ENCODE results near the gene VDAC1.

Gene VDAC1

DNA sequence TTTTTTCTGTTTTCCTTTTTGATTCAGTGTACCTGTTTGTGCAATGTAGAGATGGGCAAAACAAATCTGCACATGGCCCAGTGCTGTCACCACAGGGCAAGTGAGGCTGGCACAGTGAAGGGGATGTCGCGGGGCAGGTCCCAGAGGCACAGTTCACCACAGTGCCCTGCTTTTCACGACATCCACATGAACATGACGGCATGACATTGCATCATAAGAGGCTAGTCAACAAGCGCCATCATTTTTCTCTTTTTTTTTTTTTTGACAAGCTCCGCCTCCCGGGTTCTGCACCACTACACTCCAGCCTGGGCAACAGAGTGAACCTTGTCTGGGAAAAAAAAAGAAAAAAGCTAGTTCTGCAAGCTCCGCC, 42.9 kb upstream of the VDAC1 start:
- no peaks in the 10 kb centered on the region for H3K9me3 Mint-ChIP-seq

DNA sequence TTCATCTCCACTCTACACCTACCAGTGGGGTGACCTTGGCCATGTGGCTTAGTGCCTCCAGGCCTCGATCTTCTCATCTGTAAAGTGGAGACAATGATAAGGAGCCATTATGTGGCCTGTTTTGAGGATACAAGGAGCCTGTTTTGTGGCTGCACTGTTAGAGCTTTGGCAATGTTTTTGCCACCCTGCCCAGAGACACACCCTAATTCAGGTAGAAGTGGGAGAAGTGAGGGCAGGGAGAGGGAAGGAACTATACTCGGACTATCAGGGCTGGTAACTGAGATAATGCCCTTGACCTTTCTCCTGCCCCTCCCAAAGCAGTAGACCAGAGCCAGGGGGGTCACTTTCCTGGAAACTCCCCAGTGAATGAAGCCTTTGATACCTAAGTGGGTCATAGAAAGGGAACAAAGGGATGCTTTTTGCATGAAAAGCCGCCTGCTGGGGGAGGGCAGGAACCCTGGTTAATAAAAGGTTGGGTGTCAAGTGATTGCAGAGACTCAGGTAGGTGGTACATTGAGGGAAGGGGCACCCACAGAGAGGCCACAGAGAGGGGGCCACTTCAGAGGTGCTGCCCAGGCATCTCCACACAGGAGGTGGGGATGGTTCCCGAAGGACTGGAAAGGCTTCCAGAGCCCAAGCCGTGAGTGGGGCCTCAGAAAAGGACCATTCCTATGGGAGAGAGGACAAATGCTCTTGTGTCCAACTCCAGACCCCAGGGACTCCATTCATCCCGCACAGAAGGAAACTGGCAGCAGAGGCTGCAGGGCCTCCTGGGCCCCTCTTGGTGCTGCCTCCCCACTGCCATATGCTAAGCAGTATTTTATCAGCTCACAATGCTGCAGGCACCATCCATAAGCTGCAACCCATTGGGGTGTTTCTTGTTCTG, 42.3 kb upstream of the VDAC1 start:
- no peak overlapping the region for H3K4me3 Mint-ChIP-seq
- DNase-seq, result no peak
- H3K4me1 Mint-ChIP-seq, result peaks cover 9% of the 10 kb centered on the region
- no peaks in the 10 kb centered on the region for H3K27me3 Mint-ChIP-seq (ENCODE audit: low read depth, poor library complexity)
- H3K36me3 Mint-ChIP-seq (ENCODE audit: low read depth), result no peaks in the 10 kb centered on the region
- no peaks in the 10 kb centered on the region for H3K9me3 Mint-ChIP-seq
- H3K27ac Mint-ChIP-seq, result no peak overlapping the region
- TF ChIP-seq, protein P1, sequence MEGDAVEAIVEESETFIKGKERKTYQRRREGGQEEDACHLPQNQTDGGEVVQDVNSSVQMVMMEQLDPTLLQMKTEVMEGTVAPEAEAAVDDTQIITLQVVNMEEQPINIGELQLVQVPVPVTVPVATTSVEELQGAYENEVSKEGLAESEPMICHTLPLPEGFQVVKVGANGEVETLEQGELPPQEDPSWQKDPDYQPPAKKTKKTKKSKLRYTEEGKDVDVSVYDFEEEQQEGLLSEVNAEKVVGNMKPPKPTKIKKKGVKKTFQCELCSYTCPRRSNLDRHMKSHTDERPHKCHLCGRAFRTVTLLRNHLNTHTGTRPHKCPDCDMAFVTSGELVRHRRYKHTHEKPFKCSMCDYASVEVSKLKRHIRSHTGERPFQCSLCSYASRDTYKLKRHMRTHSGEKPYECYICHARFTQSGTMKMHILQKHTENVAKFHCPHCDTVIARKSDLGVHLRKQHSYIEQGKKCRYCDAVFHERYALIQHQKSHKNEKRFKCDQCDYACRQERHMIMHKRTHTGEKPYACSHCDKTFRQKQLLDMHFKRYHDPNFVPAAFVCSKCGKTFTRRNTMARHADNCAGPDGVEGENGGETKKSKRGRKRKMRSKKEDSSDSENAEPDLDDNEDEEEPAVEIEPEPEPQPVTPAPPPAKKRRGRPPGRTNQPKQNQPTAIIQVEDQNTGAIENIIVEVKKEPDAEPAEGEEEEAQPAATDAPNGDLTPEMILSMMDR (IDR thresholded peaks at IDR 0.05), result no peak

More for the DNA sequence above, 42.9 kb upstream of the VDAC1 start:
- H3K27ac Mint-ChIP-seq, result no peak overlapping the region
- H3K4me3 Mint-ChIP-seq, result no peak overlapping the region
- TF ChIP-seq, protein P1 (IDR thresholded peaks at IDR 0.05), result no peak
- DNase-seq, result no peak
- H3K27me3 Mint-ChIP-seq (ENCODE audit: low read depth, poor library complexity), result peaks cover 4% of the 10 kb centered on the region
- H3K36me3 Mint-ChIP-seq (ENCODE audit: low read depth), result no peaks in the 10 kb centered on the region
- H3K4me1 Mint-ChIP-seq, result peaks cover 14% of the 10 kb centered on the region

DNA sequence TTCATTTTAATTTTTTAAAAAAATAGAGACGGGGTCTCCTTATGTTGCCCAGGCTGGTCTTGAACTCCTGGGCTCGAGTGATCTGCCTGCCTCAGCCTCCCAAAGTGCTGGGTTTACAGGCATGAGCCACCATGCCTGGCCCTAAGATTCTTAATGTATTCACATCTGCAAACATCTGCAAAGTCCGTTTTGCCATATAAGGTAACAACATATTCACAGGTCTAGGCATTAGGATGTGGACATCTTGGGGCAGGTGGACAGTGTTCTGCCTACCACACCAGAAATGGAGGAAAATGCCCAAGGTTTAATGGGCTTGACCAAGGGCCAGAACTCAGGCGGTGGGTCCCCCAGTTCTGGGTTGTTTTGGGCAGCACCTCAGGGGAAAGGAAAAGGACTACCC, 41.6 kb upstream of the VDAC1 start:
- H3K27me3 Mint-ChIP-seq (ENCODE audit: low read depth, poor library complexity), result no peaks in the 10 kb centered on the region
- no peak overlapping the region for H3K4me3 Mint-ChIP-seq
- H3K27ac Mint-ChIP-seq, result no peak overlapping the region
- DNase-seq, result no peak
- no peaks in the 10 kb centered on the region for H3K36me3 Mint-ChIP-seq (ENCODE audit: low read depth)
- TF ChIP-seq, protein P1 (IDR thresholded peaks at IDR 0.05), result no peak
- no peaks in the 10 kb centered on the region for H3K9me3 Mint-ChIP-seq
- peaks cover 6% of the 10 kb centered on the region for H3K4me1 Mint-ChIP-seq

DNA sequence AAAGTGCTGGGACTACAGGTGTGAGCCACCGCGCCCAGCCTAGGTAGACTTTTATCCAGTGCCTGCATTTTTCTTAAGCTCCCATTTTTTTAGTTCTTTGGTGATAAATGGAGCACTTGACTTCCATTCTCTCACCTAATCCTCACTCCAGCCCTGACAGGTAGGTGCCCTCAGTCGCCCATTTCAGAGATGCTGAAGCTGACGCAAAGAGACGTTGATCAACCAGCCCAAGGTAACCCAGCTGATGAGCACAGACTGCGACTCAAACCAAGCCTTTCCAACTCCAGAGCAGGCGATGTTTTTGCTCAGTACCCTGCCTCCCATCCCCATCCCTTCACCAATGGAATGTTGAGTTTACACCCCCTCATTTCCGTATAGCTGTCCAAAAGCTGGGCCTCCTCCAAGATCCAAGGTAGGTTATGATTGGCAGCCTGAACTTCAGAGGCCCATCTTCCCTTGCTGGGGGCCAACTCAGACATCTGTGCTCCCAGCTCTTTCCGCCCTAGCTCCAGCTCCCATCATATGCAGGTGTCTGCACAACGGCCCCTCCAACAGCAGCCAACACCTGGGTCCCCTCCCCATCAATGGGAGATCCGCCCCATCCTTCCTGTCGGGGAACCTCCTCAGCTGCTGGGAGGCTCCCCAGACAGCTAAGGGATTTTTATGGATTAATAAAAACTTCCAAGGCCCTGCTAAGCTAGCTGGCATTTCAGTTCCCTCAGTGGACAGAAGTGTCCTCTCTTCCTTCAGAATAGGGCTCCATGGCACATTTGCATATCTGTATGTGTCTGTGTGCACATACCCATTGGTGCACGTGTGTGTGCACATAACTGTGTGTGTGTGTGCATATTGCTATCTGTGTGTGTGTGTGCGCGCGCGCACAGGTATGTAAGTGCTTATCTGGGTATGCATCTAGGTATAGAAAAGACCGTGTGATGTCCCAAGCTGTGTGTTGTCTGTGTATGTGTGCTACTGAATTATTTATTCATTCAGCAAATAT, 39.3 kb upstream of the VDAC1 start:
- H3K36me3 Mint-ChIP-seq (ENCODE audit: low read depth), result no peaks in the 10 kb centered on the region
- TF ChIP-seq, protein P1 (IDR thresholded peaks at IDR 0.05), result no peak
- no peaks in the 10 kb centered on the region for H3K4me1 Mint-ChIP-seq

DNA sequence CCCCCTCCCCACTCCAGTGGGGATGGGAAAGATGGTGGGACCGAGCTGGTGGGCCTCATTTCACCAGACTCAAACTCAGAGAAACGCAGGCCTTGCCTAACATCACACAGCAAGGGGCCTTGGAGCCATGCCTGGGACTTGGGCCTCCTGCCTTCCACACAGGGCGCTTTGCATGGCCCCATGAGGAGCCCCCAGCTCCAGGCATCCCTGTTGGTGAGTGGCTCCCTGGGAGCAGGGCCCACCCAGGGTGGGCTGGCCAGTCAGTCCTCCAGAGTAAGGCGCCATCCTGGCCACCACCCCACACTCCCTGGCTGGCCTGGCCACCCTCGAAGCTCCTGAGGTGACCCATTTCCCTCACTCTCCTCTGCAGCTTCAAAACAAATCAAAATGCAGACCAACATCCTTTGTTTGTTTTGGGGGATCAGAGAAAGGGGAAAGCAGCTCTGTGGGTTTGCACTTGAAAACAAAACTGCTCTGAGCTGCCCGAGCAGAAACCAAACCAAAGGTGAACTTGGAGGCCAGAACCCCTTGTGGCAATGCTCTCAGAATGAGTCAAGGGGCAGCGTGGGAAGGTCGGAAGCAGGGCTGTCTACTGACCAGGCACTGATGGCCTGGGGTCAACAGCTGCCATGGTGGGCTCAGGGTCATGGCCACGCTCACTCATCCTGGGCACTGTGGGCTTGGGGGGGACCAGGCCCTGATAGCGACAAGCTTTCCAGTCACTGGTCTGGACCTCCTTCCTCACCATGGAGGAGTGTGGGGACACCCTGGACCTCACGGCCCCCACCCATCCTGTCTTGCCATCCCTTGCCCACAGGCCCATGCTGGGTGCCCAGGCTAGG, 37.0 kb upstream of the VDAC1 start:
- H3K27ac Mint-ChIP-seq, result no peak overlapping the region
- H3K4me3 Mint-ChIP-seq, result no peak overlapping the region
- peaks cover 10% of the 10 kb centered on the region for H3K27me3 Mint-ChIP-seq (ENCODE audit: low read depth, poor library complexity)
- H3K36me3 Mint-ChIP-seq (ENCODE audit: low read depth), result no peaks in the 10 kb centered on the region
- no peaks in the 10 kb centered on the region for H3K9me3 Mint-ChIP-seq
- TF ChIP-seq, protein P1 (IDR thresholded peaks at IDR 0.05), result no peak
- H3K4me1 Mint-ChIP-seq, result peaks cover 18% of the 10 kb centered on the region
- DNase-seq, result no peak

More for the DNA sequence above, 39.3 kb upstream of the VDAC1 start:
- no peaks in the 10 kb centered on the region for H3K9me3 Mint-ChIP-seq
- DNase-seq, result no peak
- no peak overlapping the region for H3K27ac Mint-ChIP-seq
- H3K27me3 Mint-ChIP-seq (ENCODE audit: low read depth, poor library complexity), result peaks cover 9% of the 10 kb centered on the region
- no peak overlapping the region for H3K4me3 Mint-ChIP-seq

Measured in nephron progenitor cell (in vitro differentiated cells).